NOMO-1 treated with dmso at 0.1 percent for 144 hours (cell line): Measurements from ENCODE around the gene DPP4.
A peak's percentile ranks its signal among the peaks of the same experiment; 100 is the strongest.
"Not testable (repeated sequence)": the region's sequence is repeated elsewhere in the genome, so short reads cannot be mapped to it uniquely, and the experiment has no call there.

Source experiments
- DNase-seq: peaks from one replicate; lab custom pipeline; 2025; ENCODE audit not compliant: unreplicated experiment; lab: John Stamatoyannopoulos, UW

The DPP4 gene

GRCh38 chr2:161964160-161964559, 109.9 kb downstream of the DPP4 start:
- DNase-seq: no peak

- DNase-seq: no peak
Observed at GRCh38 chr2:161962160-161962559, 111.9 kb downstream of the DPP4 start.

GRCh38 chr2:161961061-161961460, 113.0 kb downstream of the DPP4 start:
- peak; percentile 15 for DNase-seq

- no peak for DNase-seq
Observed at GRCh38 chr2:161956738-161957137, 117.3 kb downstream of the DPP4 start.

GRCh38 chr2:161955211-161955610, 118.8 kb downstream of the DPP4 start:
- DNase-seq: no peak

GRCh38 chr2:161954103-161954502, 119.9 kb downstream of the DPP4 start:
- no peak for DNase-seq

- not testable (repeated sequence) for DNase-seq
Observed at GRCh38 chr2:161953367-161953766, 120.6 kb downstream of the DPP4 start.

- no peak for DNase-seq
Observed at GRCh38 chr2:161952783-161953191, 121.2 kb downstream of the DPP4 start.

GRCh38 chr2:161947836-161948235, 126.2 kb downstream of the DPP4 start:
- DNase-seq: no peak

GRCh38 chr2:161947406-161947805, 126.6 kb downstream of the DPP4 start:
- no peak for DNase-seq

- DNase-seq: no peak
Observed at GRCh38 chr2:161946489-161947107, 127.4 kb downstream of the DPP4 start.

- no peak for DNase-seq
Observed at GRCh38 chr2:161943011-161943410, 131.0 kb downstream of the DPP4 start.
